Stimulated activated CD4-positive, alpha-beta T cell treated with anti-CD3 and anti-CD28 coated beads, Interleukin-2, amount 100 ng/mL, for 4 hours (primary cell): Measurements from ENCODE around the gene PTPA.
"Not testable (repeated sequence)": the region's sequence is repeated elsewhere in the genome, so short reads cannot be mapped to it uniquely, and the experiment has no call there.

ENCODE experiments used
- DNase-seq: peaks from one replicate; pipeline ENCODE4 v3.0.0-alpha.2; 2020; ENCODE audit warnings: low read depth

PTPA gene

GRCh38 chr9:129108805-129109536 is 2.2 kb upstream of the PTPA start:
- DNase-seq: no peak

- DNase-seq: no peak
Measured at GRCh38 chr9:129109537-129109903, 1.7 kb upstream of the PTPA start.

GRCh38 chr9:129109952-129110739 is 1.1 kb upstream of the PTPA start:
- DNase-seq: no peak

GRCh38 chr9:129111528-129112151 is 425 bp downstream of the PTPA start:
- no peak for DNase-seq

GRCh38 chr9:129112526-129112925 is 1.3 kb downstream of the PTPA start:
- not testable (repeated sequence) for DNase-seq

- DNase-seq: no peak
Measured at GRCh38 chr9:129113645-129114304, 2.6 kb downstream of the PTPA start.

- no peak for DNase-seq
Measured at GRCh38 chr9:129118799-129119198, 7.6 kb downstream of the PTPA start.

- no peak for DNase-seq
Measured at GRCh38 chr9:129121483-129121882, 10.3 kb downstream of the PTPA start.

GRCh38 chr9:129122133-129122532 is 10.9 kb downstream of the PTPA start:
- no peak for DNase-seq

- DNase-seq: not testable (repeated sequence)
Measured at GRCh38 chr9:129122976-129123375, 11.8 kb downstream of the PTPA start.

GRCh38 chr9:129124506-129125069 is 13.4 kb downstream of the PTPA start:
- no peak for DNase-seq

GRCh38 chr9:129125478-129125877 is 14.3 kb downstream of the PTPA start:
- DNase-seq: no peak

GRCh38 chr9:129126749-129127618 is 15.8 kb downstream of the PTPA start:
- no peak for DNase-seq

- DNase-seq: no peak
Measured at GRCh38 chr9:129128689-129129088, 17.5 kb downstream of the PTPA start.

- not testable (repeated sequence) for DNase-seq
Measured at GRCh38 chr9:129130271-129130670, 19.1 kb downstream of the PTPA start.

- no peak for DNase-seq
Measured at GRCh38 chr9:129130791-129131190, 19.6 kb downstream of the PTPA start.

GRCh38 chr9:129131300-129132145 is 20.3 kb downstream of the PTPA start:
- DNase-seq: peak; percentile 75

- no peak for DNase-seq
Measured at GRCh38 chr9:129133082-129133481, 21.9 kb downstream of the PTPA start.

- no peak for DNase-seq
Measured at GRCh38 chr9:129135476-129135875, 24.3 kb downstream of the PTPA start.

- DNase-seq: no peak
Measured at GRCh38 chr9:129136446-129137035, 25.3 kb downstream of the PTPA start.
